G401 (cell line): ENCODE measurements around the gene CUL9. TPM values are rescaled to one million over a fixed set of nuclear protein-coding genes. Genes with fewer than 3 reads are reported as not detected.

Experiments
- DNase-seq: peaks from one replicate; pipeline ENCODE4 v3.0.0-alpha.2; 2015; ENCODE audit warnings: low spot score
- in situ Hi-C: cut with HindIII; loops from 2 replicates; pipeline ENCODE4 v1.10.0; 2016; ENCODE audit warnings: low sequenced_read_pairs, mixed read lengths
- total RNA-seq: library from RNA; depleted of rRNA; stranded (reverse); fragments of >200 nt; shearing (Covaris generic); gene quantifications from 2 replicates; pipeline ENCODE4 v1.2.3, GENCODE V29; 2014

The CUL9 gene
- total RNA-seq, 1 experiment from 2014 or later, result 8.9 TPM

- in situ Hi-C loops, result no loop called here
- DNase-seq, result peak; percentile 50
Measured at GRCh38 chr6:43172104-43173007, 9.6 kb upstream of the CUL9 start.

DNA sequence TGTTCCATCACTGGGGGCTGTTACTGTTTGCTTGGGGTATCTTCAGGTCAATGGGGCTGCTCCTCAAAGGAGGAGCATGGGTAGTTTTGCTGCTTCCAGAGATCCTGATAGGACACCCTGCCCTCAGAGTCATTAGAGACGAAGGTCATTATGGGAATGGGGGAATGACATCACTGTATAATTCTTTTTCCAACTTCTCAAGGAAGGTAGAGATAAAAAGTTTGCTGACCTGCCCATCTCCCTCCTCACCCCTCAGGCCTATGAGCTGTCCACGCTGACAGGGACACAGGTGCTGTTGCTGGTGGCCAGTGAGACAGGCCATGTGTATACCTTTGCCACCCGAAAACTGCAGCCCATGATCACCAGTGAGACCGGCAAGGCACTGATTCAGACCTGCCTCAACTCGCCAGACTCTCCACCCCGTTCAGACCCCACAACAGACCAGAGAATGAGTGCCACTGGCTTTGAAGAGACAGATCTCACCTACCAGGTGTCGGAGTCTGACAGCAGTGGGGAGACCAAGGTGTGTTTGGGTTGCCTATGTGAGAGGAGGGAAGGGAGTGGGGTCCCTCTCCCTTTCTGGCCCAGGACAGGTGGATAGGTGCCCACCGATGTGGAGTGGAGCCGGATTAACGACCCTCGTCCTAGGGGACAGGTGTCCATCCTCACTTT, 8.3 kb upstream of the CUL9 start:
- DNase-seq, result no peak
- in situ Hi-C loops, result no loop called here

DNA sequence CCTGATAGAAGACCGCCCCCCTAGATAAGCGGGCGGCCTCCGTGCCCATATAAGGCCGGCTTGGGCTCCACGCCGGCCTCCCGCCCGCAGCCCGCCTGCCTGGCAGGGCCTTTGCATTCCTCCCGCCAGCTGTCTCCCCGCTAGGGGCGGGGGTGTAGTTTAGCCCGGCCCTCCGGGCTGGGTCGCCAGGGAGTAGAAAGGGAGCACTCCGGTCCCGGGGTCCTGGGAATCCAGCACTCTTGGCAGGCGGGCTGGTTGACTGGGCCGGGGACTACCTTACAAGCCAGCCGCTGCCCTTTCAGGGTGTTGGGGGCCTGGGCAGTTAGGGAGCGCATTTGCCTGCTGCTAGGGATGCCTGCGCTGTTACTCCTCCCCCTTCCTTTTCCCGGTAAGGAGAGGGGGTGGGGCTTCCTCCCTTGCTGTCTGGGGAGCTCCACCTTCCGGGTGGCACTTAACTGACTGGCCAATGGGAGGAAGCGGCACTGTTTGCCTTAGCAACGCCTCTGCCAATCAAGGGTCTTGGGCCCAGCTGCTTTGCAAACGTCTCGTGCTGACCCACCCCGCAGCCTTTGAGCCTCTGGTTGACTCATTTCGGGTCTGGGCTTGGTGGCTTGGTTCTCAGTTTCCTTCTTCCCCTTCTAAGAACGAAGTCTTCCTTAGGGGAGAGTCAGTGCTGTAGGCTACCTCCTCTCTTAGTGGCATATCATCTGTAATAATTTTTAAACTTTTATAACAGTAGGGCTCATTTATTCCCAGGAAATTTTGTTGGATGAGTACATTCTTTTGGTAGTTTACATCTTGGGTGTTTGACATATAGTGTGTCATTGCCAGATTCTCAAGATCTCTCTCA, 7.5 kb upstream of the CUL9 start:
- peak; percentile 99 for DNase-seq
- in situ Hi-C loops, result no loop called here

DNA sequence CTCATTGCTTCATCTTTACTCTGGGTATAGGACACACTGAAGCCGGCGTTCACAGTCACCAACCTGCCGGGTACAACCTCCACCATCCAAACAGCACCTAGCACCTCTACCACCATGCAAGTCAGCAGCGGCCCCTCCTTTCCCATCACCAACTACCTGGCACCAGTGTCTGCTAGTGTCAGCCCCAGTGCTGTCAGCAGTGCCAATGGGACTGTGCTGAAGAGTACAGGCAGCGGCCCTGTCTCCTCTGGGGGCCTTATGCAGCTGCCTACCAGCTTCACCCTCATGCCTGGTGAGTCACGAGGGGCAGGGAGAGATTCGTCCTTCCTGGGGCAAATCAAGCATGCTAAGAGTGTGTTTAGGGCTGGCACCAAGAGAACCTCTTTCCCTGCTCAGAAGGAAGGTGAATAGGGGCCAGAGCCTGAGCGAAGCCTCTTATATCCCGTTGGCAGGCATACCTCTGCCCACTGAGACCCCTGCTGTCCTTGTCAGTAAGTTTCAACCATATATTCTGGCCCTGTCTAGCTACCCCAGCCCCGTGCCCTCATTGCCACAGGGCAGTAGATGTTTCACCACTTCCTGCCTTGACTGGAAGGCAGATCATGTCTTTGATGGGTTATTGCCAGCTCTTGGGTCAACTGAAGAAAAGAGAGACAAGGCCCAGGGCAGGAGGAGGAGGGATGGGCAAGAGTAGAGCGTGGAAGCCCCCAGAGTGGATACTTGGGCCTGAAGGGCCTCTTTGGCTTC, 6.1 kb upstream of the CUL9 start:
- in situ Hi-C loops, result no loop called here
- no peak for DNase-seq

GRCh38 chr6:43176423-43176786, 5.6 kb upstream of the CUL9 start:
- no peak for DNase-seq

DNA sequence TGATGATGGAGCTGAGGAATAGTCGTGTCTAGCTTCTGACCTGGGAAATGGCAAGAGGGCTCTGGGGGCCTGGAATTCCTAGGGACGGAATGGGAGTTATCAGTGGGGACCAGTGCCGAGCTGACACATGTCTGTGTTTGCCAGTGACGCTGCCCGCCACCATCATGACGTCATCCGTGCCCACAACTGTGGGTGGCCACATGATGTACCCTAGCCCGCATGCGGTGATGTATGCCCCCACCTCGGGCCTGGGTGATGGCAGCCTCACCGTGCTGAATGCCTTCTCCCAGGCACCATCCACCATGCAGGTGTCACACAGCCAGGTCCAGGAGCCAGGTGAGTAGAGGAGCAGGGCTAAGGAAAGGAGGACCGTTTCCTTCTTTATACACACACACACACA, 3.8 kb upstream of the CUL9 start:
- DNase-seq, result no peak
- in situ Hi-C loops, result no loop called here

More at GRCh38 chr6:43176423-43176786, 5.6 kb upstream of the CUL9 start:
- in situ Hi-C loops, result no loop called here

GRCh38 chr6:43178951-43179830, 2.8 kb upstream of the CUL9 start:
- DNase-seq, result no peak
- in situ Hi-C loops, result no loop called here

DNA sequence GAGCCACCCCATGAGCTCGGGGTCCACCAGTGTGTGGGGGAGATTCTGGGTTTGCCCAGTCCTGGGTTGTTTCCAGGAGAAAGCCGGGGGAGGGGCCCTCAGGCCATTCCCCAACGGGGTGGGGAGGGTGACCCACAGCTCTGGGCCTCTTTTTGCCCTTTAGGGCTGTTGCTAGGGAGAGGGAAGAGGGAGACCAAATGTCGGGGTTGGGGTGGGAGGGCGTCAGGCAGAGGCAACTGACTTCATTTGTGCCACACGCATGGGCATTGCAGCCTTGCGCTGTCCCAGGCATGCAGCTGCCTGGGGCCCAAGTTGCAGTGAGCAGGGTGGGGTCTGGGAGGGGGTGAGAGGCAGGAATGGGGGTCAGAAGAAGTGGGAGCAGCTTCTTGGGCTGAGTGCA, 1.9 kb upstream of the CUL9 start:
- no peak for DNase-seq
- in situ Hi-C loops, result no loop called here

- in situ Hi-C loops, result no loop called here
- no peak for DNase-seq
Measured at GRCh38 chr6:43180985-43181384, 1.0 kb upstream of the CUL9 start.

GRCh38 chr6:43181621-43181941, 415 bp upstream of the CUL9 start:
- in situ Hi-C loops, result no loop called here
- DNase-seq, result no peak

GRCh38 chr6:43183441-43183840, 1.4 kb downstream of the CUL9 start:
- no peak for DNase-seq
- in situ Hi-C loops, result no loop called here

- in situ Hi-C loops, result no loop called here
- no peak for DNase-seq
Measured at GRCh38 chr6:43184268-43184985, 2.4 kb downstream of the CUL9 start.

GRCh38 chr6:43185391-43185985, 3.5 kb downstream of the CUL9 start:
- DNase-seq, result no peak
- in situ Hi-C loops, result no loop called here

DNA sequence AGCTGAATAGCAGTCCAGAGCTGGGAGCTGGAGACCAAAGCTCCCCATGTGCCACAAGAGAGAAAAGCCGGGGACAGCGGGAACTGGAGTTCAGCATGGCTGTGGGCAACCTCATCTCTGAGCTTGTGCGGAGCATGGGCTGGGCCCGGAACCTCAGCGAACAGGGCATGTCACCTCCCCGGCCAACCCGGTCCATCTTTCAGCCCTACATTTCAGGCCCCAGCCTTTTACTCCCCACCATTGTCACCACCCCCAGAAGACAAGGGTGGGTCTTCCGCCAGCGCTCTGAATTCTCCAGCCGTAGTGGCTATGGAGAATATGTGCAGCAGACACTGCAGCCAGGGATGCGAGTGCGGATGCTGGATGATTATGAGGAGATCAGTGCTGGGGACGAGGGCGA, 4.0 kb downstream of the CUL9 start:
- no peak for DNase-seq
- in situ Hi-C loops, result no loop called here

DNA sequence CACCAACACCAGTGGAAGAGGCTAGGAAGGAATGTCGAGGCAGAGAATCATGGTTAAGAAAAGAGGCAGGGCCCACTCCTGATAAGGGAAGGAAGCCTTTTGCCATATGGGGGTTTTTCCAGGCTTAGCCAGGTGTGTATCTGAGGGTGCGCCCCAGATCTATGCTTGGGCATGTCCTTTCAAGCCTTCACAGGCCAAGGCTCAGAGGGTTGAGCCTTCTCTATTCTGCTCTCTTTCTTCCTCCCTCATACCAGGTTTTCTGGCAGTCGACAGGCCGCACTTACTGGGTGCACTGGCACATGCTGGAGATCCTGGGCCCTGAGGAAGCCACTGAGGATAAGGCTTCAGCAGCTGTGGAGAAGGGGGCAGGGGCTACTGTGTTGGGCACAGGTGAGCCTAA, 4.7 kb downstream of the CUL9 start:
- DNase-seq, result no peak
- in situ Hi-C loops, result no loop called here

- in situ Hi-C loops, result no loop called here
- DNase-seq, result no peak
Measured at GRCh38 chr6:43187821-43188220, 5.8 kb downstream of the CUL9 start.

DNA sequence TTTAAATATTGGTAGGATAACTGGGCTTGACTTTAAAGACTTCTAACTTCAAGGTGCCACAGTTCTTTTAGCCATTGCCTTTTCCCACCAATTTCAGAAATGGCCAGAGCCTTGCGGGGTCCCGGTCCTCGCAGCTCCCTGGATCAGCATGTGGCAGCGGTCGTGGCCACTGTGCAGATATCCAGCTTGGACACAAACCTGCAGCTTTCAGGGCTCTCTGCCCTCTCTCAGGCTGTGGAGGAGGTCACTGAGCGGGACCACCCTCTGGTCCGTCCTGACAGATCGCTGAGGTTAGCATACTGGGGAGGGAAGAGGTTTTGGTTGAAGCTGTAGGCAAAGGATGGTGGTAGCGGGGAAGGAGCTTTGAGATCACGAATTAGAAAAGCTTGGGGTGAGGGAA, 6.4 kb downstream of the CUL9 start:
- DNase-seq, result no peak
- in situ Hi-C loops, result no loop called here
